22Rv1 (cell line): Measurements from ENCODE around the gene MYO10.

Experiments used
- ZFX ChIP-seq: fragments of 450-650 bp; IDR thresholded peaks from 2 replicates; pipeline ENCODE4 v1.6.1; 2017; ENCODE audit warnings: antibody characterized with exemption, borderline replicate concordance
- TF ChIP-seq, protein P1 (sequence below): fragments of 450-650 bp; IDR thresholded peaks from 2 replicates; pipeline ENCODE4 v1.5.1; 2017; ENCODE audit warnings: mild to moderate bottlenecking

DNA sequence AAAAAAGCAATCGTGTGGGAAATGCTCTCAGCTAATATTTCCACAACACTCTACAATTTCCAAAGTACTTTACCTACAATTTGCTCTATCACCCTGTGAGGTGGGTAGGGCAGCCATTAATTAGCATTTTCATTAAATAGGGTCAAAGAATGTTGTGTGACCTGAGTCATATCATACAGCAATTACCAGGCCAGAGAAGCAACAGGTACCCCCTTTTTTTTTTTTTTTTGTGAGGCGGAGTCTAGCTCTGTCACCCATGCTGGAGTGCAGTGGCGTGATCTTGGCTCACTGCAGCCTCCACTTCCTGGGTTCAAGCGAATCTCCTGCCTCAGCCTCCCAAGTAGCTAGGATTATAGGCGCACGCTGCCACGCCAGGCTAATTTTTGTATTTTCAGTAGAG is 210.5 kb downstream of the MYO10 start:
- TF ChIP-seq, protein P1, sequence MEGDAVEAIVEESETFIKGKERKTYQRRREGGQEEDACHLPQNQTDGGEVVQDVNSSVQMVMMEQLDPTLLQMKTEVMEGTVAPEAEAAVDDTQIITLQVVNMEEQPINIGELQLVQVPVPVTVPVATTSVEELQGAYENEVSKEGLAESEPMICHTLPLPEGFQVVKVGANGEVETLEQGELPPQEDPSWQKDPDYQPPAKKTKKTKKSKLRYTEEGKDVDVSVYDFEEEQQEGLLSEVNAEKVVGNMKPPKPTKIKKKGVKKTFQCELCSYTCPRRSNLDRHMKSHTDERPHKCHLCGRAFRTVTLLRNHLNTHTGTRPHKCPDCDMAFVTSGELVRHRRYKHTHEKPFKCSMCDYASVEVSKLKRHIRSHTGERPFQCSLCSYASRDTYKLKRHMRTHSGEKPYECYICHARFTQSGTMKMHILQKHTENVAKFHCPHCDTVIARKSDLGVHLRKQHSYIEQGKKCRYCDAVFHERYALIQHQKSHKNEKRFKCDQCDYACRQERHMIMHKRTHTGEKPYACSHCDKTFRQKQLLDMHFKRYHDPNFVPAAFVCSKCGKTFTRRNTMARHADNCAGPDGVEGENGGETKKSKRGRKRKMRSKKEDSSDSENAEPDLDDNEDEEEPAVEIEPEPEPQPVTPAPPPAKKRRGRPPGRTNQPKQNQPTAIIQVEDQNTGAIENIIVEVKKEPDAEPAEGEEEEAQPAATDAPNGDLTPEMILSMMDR = no peak
- no peak for TF ChIP-seq ZFX
